ENCODE measurements around the gene ZNF554. TPM values are rescaled to one million over a fixed set of nuclear protein-coding genes. Genes with fewer than 3 reads are reported as not detected.

Gene ZNF554
- total and polyA plus RNA-seq, 2 of the 8 experiments (the other 6 are each of a cell fraction or from before 2014, with no cell fraction given) = 1.8 to 5.7 TPM

- H3K36me3 ChIP-seq (ENCODE audit: control insufficient read depth in 2 of 4, insufficient read depth in 4 of 4, low read length in 3 of 4) = peaks cover 13 to 76% (median 57%) of the 10 kb centered on the region in 4 experiments; a peak in 7 of 8 replicates
- CTCF ChIA-PET (ENCODE audit: partially characterized antibody) = interaction anchor here (0.6 to 1.2 kb wide), 3 partner anchors 13 to 334 kb away, joined by 3 to 4 read pairs (median 4); no protein-coding TSS in a partner anchor
- TF ChIP-seq RFX5 (IDR thresholded peaks at IDR 0.05; ENCODE audit: borderline replicate concordance, low read depth, low read length) = no peak
Measured at GRCh38 chr19:2810141-2811091, 9.3 kb upstream of the ZNF554 start.

More at GRCh38 chr19:2810141-2811091, 9.3 kb upstream of the ZNF554 start:
- no peak overlapping the region for H3K23ac ChIP-seq (ENCODE audit: insufficient read length)
- no peak overlapping the region for H3K9ac ChIP-seq (replicated peaks in 1 of 4; ENCODE audit: extremely low read depth in 1 of 4, low read depth in 3 of 4, low read length in 3 of 4)
- H3K56ac ChIP-seq (replicated peaks; ENCODE audit: insufficient read length, low read depth, low read length) = no peak overlapping the region
- no peak overlapping the region for H4K5ac ChIP-seq (ENCODE audit: insufficient read length, low read depth, low read length)
- H4K91ac ChIP-seq (replicated peaks; ENCODE audit: insufficient read length, low read length) = no peak overlapping the region
- H3K27me3 ChIP-seq (replicated peaks in 1 of 4; ENCODE audit: control insufficient read depth in 3 of 4, extremely low read depth in 1 of 4, insufficient read depth in 3 of 4, low read length in 3 of 4) = no peaks in the 10 kb centered on the region
- no peak overlapping the region for H2BK120ac ChIP-seq (replicated peaks; ENCODE audit: low read depth, low read length)
- DNase-seq (ENCODE audit: low read depth in 1 of 2, low spot score in 2 of 2) (no peak), FAIRE-seq (no peak)
- peaks cover 7 to 18% of the 10 kb centered on the region in 2 experiments for H4K20me1 ChIP-seq (replicated peaks in 1 of 2; ENCODE audit: control insufficient read depth in 1 of 2, insufficient read depth in 2 of 2, low read length in 2 of 2)
- no peak overlapping the region for H3K4me3 ChIP-seq (ENCODE audit: extremely low read depth in 1 of 4, insufficient read depth in 2 of 4, low read depth in 3 of 4, low read length in 4 of 4)
- no peak overlapping the region for H2BK5ac ChIP-seq (ENCODE audit: low read depth, low read length)
- no peaks in the 10 kb centered on the region for H3K79me2 ChIP-seq (ENCODE audit: control insufficient read depth in 1 of 2, insufficient read depth in 2 of 2, low read length in 2 of 2)
- no peak overlapping the region for H3K27ac ChIP-seq (ENCODE audit: low read depth, low read length)
- no peak overlapping the region for H3K18ac ChIP-seq (ENCODE audit: extremely low read depth, low read length)
- WGBS, 2 experiments (ENCODE audit: extremely low coverage in 1 of 2, insufficient coverage in 1 of 2, insufficient read length in 1 of 2, insufficient replicate concordance in 2 of 2, low coverage in 1 of 2, low lambda C conversion rate in 2 of 2, missing lambda C conversion rate in 1 of 2) = 94% methylated on average over 40 of the region's 58 CpGs; no CpG with 5 or more reads in 1 of the 2 experiments
- no peak overlapping the region for H2AFZ ChIP-seq (ENCODE audit: low read length)
- no peak overlapping the region for H4K8ac ChIP-seq (ENCODE audit: extremely low read depth, insufficient read depth, low read length)
- POLR2A ChIA-PET (ENCODE audit: partially characterized antibody) = interaction anchor here (1.0 to 1.6 kb wide), 3 partner anchors 11 to 29 kb away, joined by 3 to 6 read pairs (median 3); no protein-coding TSS in a partner anchor
- H3K23me2 ChIP-seq (ENCODE audit: low read depth, low read length) = no peaks in the 10 kb centered on the region
- no peak overlapping the region for H2BK20ac ChIP-seq (ENCODE audit: low read length)
- H2BK12ac ChIP-seq (ENCODE audit: low read depth, low read length) = no peak overlapping the region
- H3K4me1 ChIP-seq (replicated peaks in 1 of 4; ENCODE audit: control insufficient read depth in 3 of 4, insufficient read depth in 4 of 4, low read length in 3 of 4) = no peaks in the 10 kb centered on the region
- H3K4me2 ChIP-seq (ENCODE audit: insufficient read depth in 1 of 2, low read depth in 2 of 2, low read length in 2 of 2) = no peak overlapping the region
- H2BK15ac ChIP-seq (ENCODE audit: low read length) = no peak overlapping the region
- H3K9me3 ChIP-seq (ENCODE audit: insufficient read depth in 2 of 2, low read depth in 1 of 2, low read length in 1 of 2) = no peaks in the 10 kb centered on the region
- H3K14ac ChIP-seq (ENCODE audit: insufficient read length) = no peak overlapping the region
- H2AK5ac ChIP-seq (ENCODE audit: low read depth, low read length) = no peak overlapping the region
- no peaks in the 10 kb centered on the region for H3K79me1 ChIP-seq (ENCODE audit: low read depth, low read length)
- H3K4ac ChIP-seq (replicated peaks; ENCODE audit: insufficient read length, low read depth, low read length) = no peak overlapping the region
